ENCODE measurements around the gene WSCD2.

WSCD2 gene

GRCh38 chr12:108228746-108229145 is 99.7 kb downstream of the WSCD2 start:
- H3K27me3 ChIP-seq (ENCODE audit: insufficient read depth, insufficient read length): no peaks in the 10 kb centered on the region
- H3K4me3 ChIP-seq (ENCODE audit: insufficient read length, low read depth): no peak overlapping the region
- DNase-seq (ENCODE audit: low read depth, low spot score): no peak
- no peak overlapping the region for H3K9ac ChIP-seq (ENCODE audit: insufficient read length, low read depth)
- TF ChIP-seq ZNF274 (IDR thresholded peaks at IDR 0.05; ENCODE audit: low read depth, low read length) (no peak), YY1 (IDR thresholded peaks at IDR 0.05; ENCODE audit: insufficient read depth, insufficient read length) (no peak), SUZ12 (IDR thresholded peaks at IDR 0.05; ENCODE audit: extremely low read depth, insufficient read depth, insufficient read length) (no peak)
- H3K4me1 ChIP-seq (ENCODE audit: insufficient read depth, insufficient read length): peaks cover 2% of the 10 kb centered on the region
- no peaks in the 10 kb centered on the region for H3K9me3 ChIP-seq (ENCODE audit: insufficient read depth, low read length)
- H3K36me3 ChIP-seq (ENCODE audit: insufficient read depth, insufficient read length, low read length): no peaks in the 10 kb centered on the region

- TF ChIP-seq SUZ12 (IDR thresholded peaks at IDR 0.05; ENCODE audit: extremely low read depth, insufficient read depth, insufficient read length) (no peak), YY1 (IDR thresholded peaks at IDR 0.05; ENCODE audit: insufficient read depth, insufficient read length) (no peak)
Measured at GRCh38 chr12:108231109-108231905, 102.2 kb downstream of the WSCD2 start.

GRCh38 chr12:108231909-108232434 is 102.9 kb downstream of the WSCD2 start:
- Histone ChIP-seq H3K9ac (ENCODE audit: insufficient read length, low read depth) (no peak overlapping the region), H3K36me3 (ENCODE audit: insufficient read depth, insufficient read length, low read length) (no peaks in the 10 kb centered on the region), H3K4me3 (ENCODE audit: insufficient read length, low read depth) (no peak overlapping the region), H3K27me3 (ENCODE audit: insufficient read depth, insufficient read length) (no peaks in the 10 kb centered on the region), H3K4me1 (ENCODE audit: insufficient read depth, insufficient read length) (peaks cover 11% of the 10 kb centered on the region), H3K9me3 (ENCODE audit: insufficient read depth, low read length) (no peaks in the 10 kb centered on the region)
- DNase-seq (ENCODE audit: low read depth, low spot score): no peak
- TF ChIP-seq SUZ12 (IDR thresholded peaks at IDR 0.05; ENCODE audit: extremely low read depth, insufficient read depth, insufficient read length): no peak
- no peak for TF ChIP-seq ZNF274 (IDR thresholded peaks at IDR 0.05; ENCODE audit: low read depth, low read length)
- TF ChIP-seq YY1 (IDR thresholded peaks at IDR 0.05; ENCODE audit: insufficient read depth, insufficient read length): no peak

More at GRCh38 chr12:108231109-108231905, 102.2 kb downstream of the WSCD2 start:
- H3K9ac ChIP-seq (ENCODE audit: insufficient read length, low read depth): no peak overlapping the region
- H3K4me1 ChIP-seq (ENCODE audit: insufficient read depth, insufficient read length): peaks cover 6% of the 10 kb centered on the region
- no peaks in the 10 kb centered on the region for H3K27me3 ChIP-seq (ENCODE audit: insufficient read depth, insufficient read length)
- no peak for DNase-seq (ENCODE audit: low read depth, low spot score)
- H3K9me3 ChIP-seq (ENCODE audit: insufficient read depth, low read length): no peaks in the 10 kb centered on the region
- H3K36me3 ChIP-seq (ENCODE audit: insufficient read depth, insufficient read length, low read length): no peaks in the 10 kb centered on the region
- H3K4me3 ChIP-seq (ENCODE audit: insufficient read length, low read depth): no peak overlapping the region

- H3K27me3 ChIP-seq (ENCODE audit: insufficient read depth, insufficient read length): no peaks in the 10 kb centered on the region
- H3K9me3 ChIP-seq (ENCODE audit: insufficient read depth, low read length): peaks cover 3% of the 10 kb centered on the region; the same call in 1 of the 2 replicates
- H3K4me1 ChIP-seq (ENCODE audit: insufficient read depth, insufficient read length): peaks cover 12% of the 10 kb centered on the region
- H3K4me3 ChIP-seq (ENCODE audit: insufficient read length, low read depth): no peak overlapping the region
- no peaks in the 10 kb centered on the region for H3K36me3 ChIP-seq (ENCODE audit: insufficient read depth, insufficient read length, low read length)
- no peak for DNase-seq (ENCODE audit: low read depth, low spot score)
- TF ChIP-seq SUZ12 (IDR thresholded peaks at IDR 0.05; ENCODE audit: extremely low read depth, insufficient read depth, insufficient read length) (no peak), YY1 (IDR thresholded peaks at IDR 0.05; ENCODE audit: insufficient read depth, insufficient read length) (no peak), ZNF274 (IDR thresholded peaks at IDR 0.05; ENCODE audit: low read depth, low read length) (no peak)
- no peak overlapping the region for H3K9ac ChIP-seq (ENCODE audit: insufficient read length, low read depth)
Measured at GRCh38 chr12:108232565-108232964, 103.5 kb downstream of the WSCD2 start.

GRCh38 chr12:108234158-108234557 is 105.1 kb downstream of the WSCD2 start:
- Histone ChIP-seq H3K4me1 (ENCODE audit: insufficient read depth, insufficient read length) (peaks cover 12% of the 10 kb centered on the region), H3K9ac (ENCODE audit: insufficient read length, low read depth) (no peak overlapping the region), H3K4me3 (ENCODE audit: insufficient read length, low read depth) (no peak overlapping the region), H3K9me3 (ENCODE audit: insufficient read depth, low read length) (peaks cover 11% of the 10 kb centered on the region; the same call in 1 of the 2 replicates), H3K36me3 (ENCODE audit: insufficient read depth, insufficient read length, low read length) (no peaks in the 10 kb centered on the region), H3K27me3 (ENCODE audit: insufficient read depth, insufficient read length) (no peaks in the 10 kb centered on the region)
- TF ChIP-seq YY1 (IDR thresholded peaks at IDR 0.05; ENCODE audit: insufficient read depth, insufficient read length) (no peak), SUZ12 (IDR thresholded peaks at IDR 0.05; ENCODE audit: extremely low read depth, insufficient read depth, insufficient read length) (no peak), ZNF274 (IDR thresholded peaks at IDR 0.05; ENCODE audit: low read depth, low read length) (no peak)
- DNase-seq (ENCODE audit: low read depth, low spot score): no peak

- no peak overlapping the region for H3K4me3 ChIP-seq (ENCODE audit: insufficient read length, low read depth)
- peaks cover 11% of the 10 kb centered on the region; the same call in 1 of the 2 replicates for H3K9me3 ChIP-seq (ENCODE audit: insufficient read depth, low read length)
- no peaks in the 10 kb centered on the region for H3K36me3 ChIP-seq (ENCODE audit: insufficient read depth, insufficient read length, low read length)
- DNase-seq (ENCODE audit: low read depth, low spot score): peak; percentile 67
- peaks cover 12% of the 10 kb centered on the region for H3K4me1 ChIP-seq (ENCODE audit: insufficient read depth, insufficient read length)
- no peak overlapping the region for H3K9ac ChIP-seq (ENCODE audit: insufficient read length, low read depth)
- TF ChIP-seq ZNF274 (IDR thresholded peaks at IDR 0.05; ENCODE audit: low read depth, low read length) (no peak), YY1 (IDR thresholded peaks at IDR 0.05; ENCODE audit: insufficient read depth, insufficient read length) (no peak), SUZ12 (IDR thresholded peaks at IDR 0.05; ENCODE audit: extremely low read depth, insufficient read depth, insufficient read length) (no peak)
- no peaks in the 10 kb centered on the region for H3K27me3 ChIP-seq (ENCODE audit: insufficient read depth, insufficient read length)
Measured at GRCh38 chr12:108235197-108235984, 106.3 kb downstream of the WSCD2 start.

GRCh38 chr12:108235985-108236263 is 106.8 kb downstream of the WSCD2 start:
- H3K4me3 ChIP-seq (ENCODE audit: insufficient read length, low read depth): no peak overlapping the region
- no peaks in the 10 kb centered on the region for H3K27me3 ChIP-seq (ENCODE audit: insufficient read depth, insufficient read length)
- no peak for TF ChIP-seq ZNF274 (IDR thresholded peaks at IDR 0.05; ENCODE audit: low read depth, low read length)
- TF ChIP-seq SUZ12 (IDR thresholded peaks at IDR 0.05; ENCODE audit: extremely low read depth, insufficient read depth, insufficient read length): no peak
- no peak for TF ChIP-seq YY1 (IDR thresholded peaks at IDR 0.05; ENCODE audit: insufficient read depth, insufficient read length)
- H3K9me3 ChIP-seq (ENCODE audit: insufficient read depth, low read length): peaks cover 11% of the 10 kb centered on the region; the same call in 1 of the 2 replicates
- DNase-seq (ENCODE audit: low read depth, low spot score): no peak
- H3K9ac ChIP-seq (ENCODE audit: insufficient read length, low read depth): peak overlapping the region; percentile 57
- H3K4me1 ChIP-seq (ENCODE audit: insufficient read depth, insufficient read length): peaks cover 12% of the 10 kb centered on the region
- H3K36me3 ChIP-seq (ENCODE audit: insufficient read depth, insufficient read length, low read length): no peaks in the 10 kb centered on the region

Measured in NT2/D1 (cell line).